Liver (tissue), 3 donors: ENCODE results near the gene RING1.

Experiments used
- EGR1 ChIP-seq, 2 donors: IDR thresholded peaks; 2 replicates each; pipeline ENCODE4 v1.6.1; 2016 to 2018; ENCODE audit warnings: antibody characterized with exemption in 2 of 2, low read depth in 2 of 2
- FOXA1 ChIP-seq: IDR thresholded peaks from 2 replicates; pipeline ENCODE4 v1.6.1; 2016; ENCODE audit warnings: antibody characterized with exemption
- GABPA ChIP-seq, 2 donors: IDR thresholded peaks in 1 of 2; conservative IDR thresholded peaks in 1 of 2; 2 replicates each; pipeline ENCODE4 v1.6.1; 2016; ENCODE audit warnings: antibody characterized with exemption in 2 of 2, mild to moderate bottlenecking in 1 of 2, moderate library complexity in 1 of 2
- JUND ChIP-seq, 2 donors: IDR thresholded peaks; 2 replicates each; pipeline ENCODE4 v1.6.1; 2016; ENCODE audit warnings: antibody characterized with exemption in 2 of 2
- RAD21 ChIP-seq, 2 donors: IDR thresholded peaks; 2 replicates each; pipeline ENCODE4 v1.6.1; 2016; ENCODE audit warnings: antibody characterized with exemption in 2 of 2, mild to moderate bottlenecking in 2 of 2
- TAF1 ChIP-seq: conservative IDR thresholded peaks from 2 replicates; pipeline ENCODE4 v1.6.1; 2016; ENCODE audit warnings: antibody characterized with exemption, mild to moderate bottlenecking
- TF ChIP-seq, protein P1 (sequence below): fragments of 150-350 bp; IDR thresholded peaks from 2 replicates; pipeline ENCODE4 v1.5.1; 2017; ENCODE audit warnings: improper control_type of control experiment, low read depth, low read length; ENCODE audit not compliant: missing input control
- TF ChIP-seq, protein P2 (sequence below): IDR thresholded peaks from 2 replicates; pipeline ENCODE4 v1.6.1; 2016; ENCODE audit warnings: antibody characterized with exemption
- TF ChIP-seq, protein P3 (sequence below): IDR thresholded peaks from 2 replicates; pipeline ENCODE4 v1.6.1; 2016; ENCODE audit warnings: antibody characterized with exemption, mild to moderate bottlenecking
- donor health status: healthy.
- donor health status: healthy.

DNA sequence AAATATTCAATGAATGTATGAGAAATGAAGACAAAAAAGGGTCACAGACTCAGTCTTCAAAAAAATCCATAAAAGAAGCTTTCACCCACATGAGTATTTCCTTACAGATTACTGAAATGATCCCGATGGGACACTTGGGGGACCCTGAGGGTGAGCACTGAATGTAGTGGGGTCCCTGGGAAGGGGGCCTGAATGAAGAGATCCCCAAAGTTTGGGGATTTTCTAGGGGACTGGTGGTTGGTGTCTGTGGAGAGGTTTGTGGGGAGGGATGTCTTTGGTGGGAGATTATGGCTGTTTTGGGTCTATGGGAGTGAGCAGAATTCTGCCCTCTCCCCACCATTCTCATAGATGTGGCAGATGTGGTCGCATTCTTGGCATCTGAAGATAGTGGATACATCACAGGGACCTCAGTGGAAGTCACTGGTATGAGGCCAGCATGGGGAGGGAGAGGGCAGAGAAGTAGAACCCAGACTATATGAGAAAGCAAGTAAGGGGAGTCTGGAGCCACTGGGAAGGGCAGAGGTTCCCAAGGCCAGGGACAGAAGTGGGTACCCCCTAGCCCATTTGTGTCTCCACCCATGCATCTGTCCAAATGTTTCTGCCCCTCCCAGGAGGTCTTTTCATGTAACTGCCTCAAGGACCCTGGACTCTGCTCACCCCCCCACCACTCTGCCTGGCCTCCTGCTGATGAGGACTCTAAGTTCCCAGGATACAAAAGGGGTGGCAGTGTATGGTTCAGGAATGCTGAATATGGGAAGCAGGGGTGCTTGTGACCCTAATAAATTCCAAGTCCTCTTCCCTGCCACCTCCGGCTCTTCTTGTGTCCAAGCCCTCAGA is 2.1 kb upstream of the RING1 start:
- TF ChIP-seq FOXA1 (no peak), TAF1 (no peak), RAD21 (IDR thresholded peaks at IDR 0.05) (no peak), GABPA (IDR thresholded peaks at IDR 0.05 in 1 of 2, conservative IDR thresholded peaks at IDR 0.05 in 1 of 2) (no peak), JUND (IDR thresholded peaks at IDR 0.05) (no peak), EGR1 (IDR thresholded peaks at IDR 0.05; ENCODE audit: low read depth in 2 of 2) (no peak)
- TF ChIP-seq, protein P1, sequence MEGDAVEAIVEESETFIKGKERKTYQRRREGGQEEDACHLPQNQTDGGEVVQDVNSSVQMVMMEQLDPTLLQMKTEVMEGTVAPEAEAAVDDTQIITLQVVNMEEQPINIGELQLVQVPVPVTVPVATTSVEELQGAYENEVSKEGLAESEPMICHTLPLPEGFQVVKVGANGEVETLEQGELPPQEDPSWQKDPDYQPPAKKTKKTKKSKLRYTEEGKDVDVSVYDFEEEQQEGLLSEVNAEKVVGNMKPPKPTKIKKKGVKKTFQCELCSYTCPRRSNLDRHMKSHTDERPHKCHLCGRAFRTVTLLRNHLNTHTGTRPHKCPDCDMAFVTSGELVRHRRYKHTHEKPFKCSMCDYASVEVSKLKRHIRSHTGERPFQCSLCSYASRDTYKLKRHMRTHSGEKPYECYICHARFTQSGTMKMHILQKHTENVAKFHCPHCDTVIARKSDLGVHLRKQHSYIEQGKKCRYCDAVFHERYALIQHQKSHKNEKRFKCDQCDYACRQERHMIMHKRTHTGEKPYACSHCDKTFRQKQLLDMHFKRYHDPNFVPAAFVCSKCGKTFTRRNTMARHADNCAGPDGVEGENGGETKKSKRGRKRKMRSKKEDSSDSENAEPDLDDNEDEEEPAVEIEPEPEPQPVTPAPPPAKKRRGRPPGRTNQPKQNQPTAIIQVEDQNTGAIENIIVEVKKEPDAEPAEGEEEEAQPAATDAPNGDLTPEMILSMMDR, result no peak
- TF ChIP-seq, protein P2, sequence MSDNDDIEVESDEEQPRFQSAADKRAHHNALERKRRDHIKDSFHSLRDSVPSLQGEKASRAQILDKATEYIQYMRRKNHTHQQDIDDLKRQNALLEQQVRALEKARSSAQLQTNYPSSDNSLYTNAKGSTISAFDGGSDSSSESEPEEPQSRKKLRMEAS, result no peak
- TF ChIP-seq, protein P3, sequence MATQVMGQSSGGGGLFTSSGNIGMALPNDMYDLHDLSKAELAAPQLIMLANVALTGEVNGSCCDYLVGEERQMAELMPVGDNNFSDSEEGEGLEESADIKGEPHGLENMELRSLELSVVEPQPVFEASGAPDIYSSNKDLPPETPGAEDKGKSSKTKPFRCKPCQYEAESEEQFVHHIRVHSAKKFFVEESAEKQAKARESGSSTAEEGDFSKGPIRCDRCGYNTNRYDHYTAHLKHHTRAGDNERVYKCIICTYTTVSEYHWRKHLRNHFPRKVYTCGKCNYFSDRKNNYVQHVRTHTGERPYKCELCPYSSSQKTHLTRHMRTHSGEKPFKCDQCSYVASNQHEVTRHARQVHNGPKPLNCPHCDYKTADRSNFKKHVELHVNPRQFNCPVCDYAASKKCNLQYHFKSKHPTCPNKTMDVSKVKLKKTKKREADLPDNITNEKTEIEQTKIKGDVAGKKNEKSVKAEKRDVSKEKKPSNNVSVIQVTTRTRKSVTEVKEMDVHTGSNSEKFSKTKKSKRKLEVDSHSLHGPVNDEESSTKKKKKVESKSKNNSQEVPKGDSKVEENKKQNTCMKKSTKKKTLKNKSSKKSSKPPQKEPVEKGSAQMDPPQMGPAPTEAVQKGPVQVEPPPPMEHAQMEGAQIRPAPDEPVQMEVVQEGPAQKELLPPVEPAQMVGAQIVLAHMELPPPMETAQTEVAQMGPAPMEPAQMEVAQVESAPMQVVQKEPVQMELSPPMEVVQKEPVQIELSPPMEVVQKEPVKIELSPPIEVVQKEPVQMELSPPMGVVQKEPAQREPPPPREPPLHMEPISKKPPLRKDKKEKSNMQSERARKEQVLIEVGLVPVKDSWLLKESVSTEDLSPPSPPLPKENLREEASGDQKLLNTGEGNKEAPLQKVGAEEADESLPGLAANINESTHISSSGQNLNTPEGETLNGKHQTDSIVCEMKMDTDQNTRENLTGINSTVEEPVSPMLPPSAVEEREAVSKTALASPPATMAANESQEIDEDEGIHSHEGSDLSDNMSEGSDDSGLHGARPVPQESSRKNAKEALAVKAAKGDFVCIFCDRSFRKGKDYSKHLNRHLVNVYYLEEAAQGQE, result no peak
